HT1080 (cell line): ENCODE results near the gene RAD51B. TPM values are rescaled to one million over a fixed set of nuclear protein-coding genes. Genes with fewer than 3 reads are reported as not detected.

ENCODE experiments used
- DNase-seq: peaks from one replicate; pipeline ENCODE4 v3.0.0-alpha.2; 2015; ENCODE audit warnings: low read depth
- total RNA-seq: library from RNA; depleted of rRNA; stranded (reverse); fragments of >200 nt; shearing (Covaris generic); gene quantifications from 2 replicates; pipeline ENCODE4 v1.2.3, GENCODE V29; 2014

Gene RAD51B
- total RNA-seq, 1 experiment from 2014 or later, result 8.5 TPM

DNA sequence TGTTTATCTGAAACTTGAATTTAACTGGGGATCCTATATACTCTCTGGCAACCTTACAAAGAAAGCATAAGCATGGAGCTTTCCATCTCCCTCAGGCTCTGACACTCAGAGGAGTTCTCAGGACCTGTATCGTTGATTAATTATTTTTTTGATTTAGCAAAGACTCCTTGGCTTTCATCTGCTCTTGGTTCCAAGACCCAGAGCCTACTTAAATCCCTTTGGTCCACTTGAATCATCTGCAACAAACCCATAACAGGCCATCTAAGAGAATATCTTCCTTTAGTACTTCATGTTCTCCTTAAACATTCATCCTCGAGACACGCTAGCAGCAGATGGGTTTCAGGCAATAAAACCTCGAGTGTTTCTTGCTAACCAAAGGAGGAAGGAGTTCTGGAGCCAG is 887.9 kb downstream of the RAD51B start:
- no peak for DNase-seq

DNA sequence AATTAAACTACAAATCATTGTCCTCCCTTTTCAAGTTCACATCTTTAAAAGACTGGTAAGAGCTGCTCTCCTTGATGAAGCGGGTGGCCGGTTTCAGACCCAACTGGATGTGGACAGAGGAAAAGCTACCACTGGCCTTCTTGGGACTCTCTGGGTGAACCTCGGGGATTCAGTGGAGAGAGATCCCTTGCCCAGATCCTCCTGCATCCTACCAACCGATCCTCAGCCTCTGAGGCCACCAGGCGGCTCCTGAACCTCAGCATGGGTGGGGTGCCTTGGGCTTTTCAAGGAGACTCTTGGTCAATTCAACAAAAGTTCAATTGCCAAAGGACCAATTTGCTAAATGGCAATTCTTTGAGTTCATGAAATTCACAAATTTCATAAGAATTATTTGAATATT is 888.8 kb downstream of the RAD51B start:
- DNase-seq, result no peak

DNA sequence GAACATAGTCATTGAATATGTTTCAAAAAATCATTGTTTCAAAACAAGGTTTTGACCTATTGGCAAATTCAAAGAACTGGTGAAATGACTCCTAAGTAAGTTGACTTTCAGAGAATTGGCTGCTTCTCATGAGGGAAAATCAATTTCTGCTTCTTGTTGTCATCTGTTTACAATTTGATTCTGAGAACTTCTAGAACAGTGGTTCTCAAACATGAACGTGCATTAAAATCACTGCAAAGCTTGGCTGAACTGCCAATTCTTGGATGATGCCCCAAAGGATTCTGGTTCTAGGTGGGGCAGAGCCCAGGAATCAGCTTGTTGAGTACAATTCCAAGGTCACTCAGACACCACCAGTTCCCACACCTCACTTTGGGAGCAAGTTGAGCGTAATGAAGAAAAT is 889.4 kb downstream of the RAD51B start:
- no peak for DNase-seq

DNA sequence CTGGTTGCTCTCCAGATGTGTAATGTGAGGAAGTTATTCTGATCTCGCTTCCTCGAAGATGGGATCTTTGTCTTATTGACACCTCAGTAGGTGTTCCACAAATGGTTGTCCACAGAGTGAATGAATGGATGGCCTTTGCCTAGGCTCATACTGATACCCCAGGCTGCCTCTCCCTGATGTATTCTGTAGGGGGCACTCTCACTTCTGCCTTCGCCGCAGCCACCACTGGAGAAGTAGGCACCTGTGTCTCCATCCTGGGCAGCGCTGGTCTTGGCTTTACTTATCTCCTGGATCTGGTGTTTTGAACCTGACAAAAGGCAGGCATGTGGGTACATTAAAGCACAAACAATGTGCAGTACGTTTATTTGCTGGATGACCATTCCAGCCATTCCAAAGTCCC is 891.2 kb downstream of the RAD51B start:
- no peak for DNase-seq

DNA sequence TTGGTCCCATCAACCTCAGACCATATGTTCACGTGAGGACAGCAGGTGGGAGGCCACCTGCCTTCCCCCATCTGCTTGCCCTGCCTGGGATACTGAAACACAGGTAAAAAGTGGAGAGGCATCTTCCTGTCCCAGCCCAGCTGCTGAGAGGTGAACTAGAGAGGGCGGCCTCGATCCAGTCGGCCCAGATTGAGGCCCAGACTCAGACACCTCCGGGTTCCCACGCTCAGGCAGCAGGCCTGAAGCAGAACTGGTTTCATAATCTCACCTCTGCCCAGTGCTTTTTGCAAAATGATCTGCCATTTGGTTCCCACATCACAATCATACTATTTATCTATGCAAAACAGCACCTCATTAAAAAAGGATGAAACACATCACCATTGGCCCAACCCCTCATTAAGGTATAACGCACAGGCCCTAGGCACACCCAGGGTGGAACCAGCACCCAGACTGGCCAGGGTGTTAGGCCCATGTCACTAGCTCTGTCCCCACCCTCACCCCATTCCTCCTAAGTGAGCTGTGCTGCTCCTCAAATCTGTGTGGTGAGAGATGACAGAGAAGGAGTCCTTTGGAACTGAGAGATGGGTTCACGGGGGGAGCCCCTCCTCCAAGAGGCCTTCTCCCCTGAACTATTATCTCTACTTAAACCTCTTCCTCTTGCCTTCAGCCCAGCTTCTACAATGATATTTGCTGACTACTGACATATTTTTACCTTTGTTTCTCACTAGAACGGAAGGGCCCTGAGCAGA is 892.2 kb downstream of the RAD51B start:
- DNase-seq, result no peak

DNA sequence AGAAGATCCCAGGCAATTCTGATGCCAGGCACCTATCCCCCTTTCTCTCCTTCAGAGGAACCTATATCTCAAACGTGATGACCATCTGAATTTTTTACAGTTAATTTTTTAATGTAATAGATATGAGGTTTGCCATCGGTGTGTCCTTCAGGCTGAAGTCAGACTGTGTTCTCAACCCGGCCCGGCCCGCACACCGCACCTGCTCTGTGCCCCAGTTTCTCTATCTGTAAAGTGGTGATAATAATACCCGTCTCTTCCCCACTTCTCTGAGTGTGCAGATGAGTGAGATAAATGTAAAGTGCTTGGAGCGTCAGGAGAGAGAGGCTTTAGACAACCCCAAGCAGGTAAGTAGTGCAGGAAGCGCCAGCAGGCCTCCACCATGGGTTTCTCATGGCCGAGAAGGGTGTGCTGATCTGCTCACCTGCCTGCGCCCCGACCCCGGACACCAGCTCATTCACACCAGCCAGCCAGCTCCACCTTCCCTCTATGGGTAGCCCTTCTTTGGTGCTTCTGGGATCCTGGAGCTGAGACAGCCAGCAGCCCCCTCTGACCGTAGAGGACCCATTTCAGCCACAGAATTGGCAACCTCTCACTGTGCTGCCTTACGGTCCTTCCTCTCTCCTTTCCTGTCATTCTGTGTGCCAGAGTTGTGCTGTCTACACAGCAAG is 893.3 kb downstream of the RAD51B start:
- DNase-seq, result no peak

DNA sequence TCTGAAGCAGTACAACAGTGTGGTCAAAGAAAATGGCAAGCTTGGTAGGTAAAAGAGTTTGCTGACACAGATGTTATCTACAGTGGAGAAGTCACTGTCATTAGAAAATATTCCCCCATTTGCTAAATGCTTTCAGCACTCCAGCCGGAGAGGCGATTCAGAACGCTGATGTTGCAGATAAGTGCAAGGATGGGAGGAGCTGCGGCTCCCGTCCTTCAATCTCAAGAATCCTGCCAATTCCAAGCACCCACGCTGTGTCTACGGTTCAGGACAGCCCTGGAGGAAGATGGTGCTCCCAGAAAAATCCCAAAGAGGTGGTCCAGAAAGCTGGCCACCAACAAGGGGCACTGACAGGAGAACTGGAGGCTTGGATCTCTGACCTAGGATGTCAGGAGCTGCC is 894.2 kb downstream of the RAD51B start:
- no peak for DNase-seq

DNA sequence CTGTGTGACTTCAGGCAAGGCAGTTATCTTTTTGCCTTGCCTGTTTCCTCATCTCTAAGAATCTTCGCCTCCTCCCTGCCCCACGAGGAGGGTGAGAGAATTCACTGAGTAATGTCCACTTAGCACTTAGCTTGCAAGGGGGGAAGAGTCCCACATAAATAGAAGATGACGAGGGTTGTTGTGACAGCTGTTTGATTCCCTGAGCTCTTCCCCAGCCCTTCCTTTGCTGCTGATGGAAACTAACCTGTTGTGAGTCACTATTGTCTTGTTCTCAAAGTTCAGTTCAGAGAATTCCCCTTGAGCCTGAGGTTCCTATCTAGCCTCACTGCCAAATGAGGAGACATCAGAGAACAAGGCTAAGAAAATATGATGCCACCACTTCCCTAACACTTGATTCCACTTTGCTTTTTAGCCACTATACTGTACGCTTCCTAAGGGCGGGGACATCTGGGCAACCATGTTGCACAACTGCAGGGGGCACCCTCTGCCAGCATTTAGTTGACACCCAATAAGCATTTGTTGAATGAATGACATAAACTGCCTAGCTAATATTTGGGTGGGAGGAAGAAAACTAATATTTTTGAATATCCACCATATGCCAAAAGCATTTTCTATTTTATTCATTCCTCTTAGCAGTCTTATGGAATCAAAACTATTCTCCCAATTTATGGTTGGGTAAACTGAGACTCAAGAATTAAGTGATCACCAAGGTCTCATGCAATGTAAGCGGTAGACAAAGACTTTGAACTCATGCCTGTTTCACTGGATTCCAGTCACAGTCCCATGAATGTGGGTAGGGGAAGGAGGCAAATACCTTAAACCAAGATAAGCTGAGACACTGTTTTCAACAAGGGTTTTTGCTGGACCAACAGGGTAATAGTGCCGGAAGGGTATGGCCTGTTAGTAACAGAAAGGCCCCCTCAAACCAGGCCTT is 895.7 kb downstream of the RAD51B start:
- peak; percentile 77 for DNase-seq

DNA sequence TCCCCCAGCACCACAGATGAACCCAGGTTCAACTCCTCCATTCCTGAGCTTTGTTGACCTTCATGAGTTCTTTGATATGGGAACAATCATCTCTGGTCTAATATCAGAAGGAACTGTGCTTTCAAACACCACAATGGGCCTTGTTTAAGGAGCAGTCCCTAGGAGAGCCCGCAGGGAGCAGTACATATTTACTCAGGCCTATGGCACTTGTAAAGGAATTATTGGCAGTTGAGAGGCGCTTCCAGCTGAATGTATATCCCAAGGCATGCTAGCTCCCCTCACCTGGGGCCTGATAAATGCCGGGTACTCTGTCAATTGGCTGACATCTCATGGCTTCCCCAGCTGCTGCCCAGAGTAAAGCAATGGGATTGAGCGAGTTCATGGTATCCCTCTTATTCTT is 897.1 kb downstream of the RAD51B start:
- no peak for DNase-seq

DNA sequence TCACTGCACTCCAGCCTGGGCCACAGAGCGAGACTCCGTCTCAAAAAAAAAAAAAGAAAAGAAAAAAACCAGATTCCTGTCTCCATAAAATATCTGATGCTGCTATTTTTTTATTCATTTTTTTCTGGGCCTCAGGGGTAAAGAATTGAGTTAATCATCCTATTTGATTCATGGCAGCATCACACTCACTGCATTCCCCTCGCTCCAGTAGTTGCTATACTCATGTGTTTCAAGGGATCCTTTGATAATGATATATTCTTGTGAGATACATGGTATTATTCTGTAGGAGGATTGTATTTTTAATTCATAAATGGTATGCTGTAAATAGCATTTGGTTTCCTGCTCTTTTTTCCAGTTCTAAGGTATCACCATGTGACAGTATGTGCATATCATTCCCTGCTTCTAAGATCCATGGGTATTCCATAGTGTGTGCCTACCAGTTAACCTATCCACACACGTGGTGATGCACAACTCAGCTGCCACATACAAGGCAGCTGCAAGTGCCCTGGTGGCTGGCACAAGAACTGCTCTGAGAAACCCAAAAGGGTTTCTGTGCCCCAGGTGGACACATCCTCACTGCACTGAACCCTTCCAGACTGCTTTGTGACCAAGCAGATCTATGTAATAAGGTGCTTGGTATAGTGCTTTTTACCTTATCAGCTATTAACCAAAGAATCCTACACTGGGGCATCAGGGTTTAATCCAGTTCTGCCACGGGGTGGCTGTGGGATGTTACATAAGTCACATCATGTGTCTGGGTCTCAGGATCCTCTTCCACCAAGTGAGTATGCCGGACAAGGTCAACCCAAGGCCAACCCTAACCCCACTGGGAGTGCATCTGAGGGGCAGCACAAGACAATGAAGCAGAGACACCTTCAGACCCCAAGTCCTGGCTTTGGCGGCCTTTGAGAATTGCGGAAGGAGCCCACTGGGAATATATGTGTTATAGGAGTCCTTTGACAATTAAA is 898.7 kb downstream of the RAD51B start:
- no peak for DNase-seq

DNA sequence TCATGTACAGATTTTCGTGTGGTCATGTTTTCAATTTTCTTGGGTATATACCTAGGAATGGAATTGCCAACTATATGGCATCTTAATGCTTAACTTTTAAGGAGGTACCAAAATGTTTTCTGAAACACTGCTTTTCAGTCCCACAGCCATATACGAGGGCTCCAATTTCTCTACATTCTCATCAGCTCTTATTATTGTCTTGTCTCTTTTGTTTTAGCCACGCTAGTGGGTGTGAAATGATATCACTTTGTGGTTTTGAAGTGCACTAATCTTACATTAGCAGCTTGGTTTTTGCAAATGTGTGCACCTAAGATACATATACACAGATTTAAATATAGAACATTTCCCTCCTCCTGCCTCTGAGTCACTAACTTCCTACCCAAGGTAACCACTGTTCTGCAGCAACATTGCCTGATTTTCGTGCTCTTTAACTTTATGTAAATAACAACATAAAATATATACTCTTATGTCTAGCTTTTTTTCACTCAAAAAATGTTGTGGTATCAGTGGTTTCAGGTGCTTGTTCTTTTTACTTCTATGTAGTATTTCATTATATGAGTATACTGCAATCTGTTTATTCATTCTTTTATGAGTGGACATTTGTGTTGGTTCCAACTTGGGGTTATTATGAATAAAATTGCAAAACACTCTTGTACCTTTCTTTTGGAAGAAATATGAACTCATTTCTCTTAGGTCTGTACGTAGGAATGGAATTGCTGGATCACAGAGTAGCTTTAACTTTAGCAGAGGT is 900.2 kb downstream of the RAD51B start:
- peak; percentile 44 for DNase-seq

DNA sequence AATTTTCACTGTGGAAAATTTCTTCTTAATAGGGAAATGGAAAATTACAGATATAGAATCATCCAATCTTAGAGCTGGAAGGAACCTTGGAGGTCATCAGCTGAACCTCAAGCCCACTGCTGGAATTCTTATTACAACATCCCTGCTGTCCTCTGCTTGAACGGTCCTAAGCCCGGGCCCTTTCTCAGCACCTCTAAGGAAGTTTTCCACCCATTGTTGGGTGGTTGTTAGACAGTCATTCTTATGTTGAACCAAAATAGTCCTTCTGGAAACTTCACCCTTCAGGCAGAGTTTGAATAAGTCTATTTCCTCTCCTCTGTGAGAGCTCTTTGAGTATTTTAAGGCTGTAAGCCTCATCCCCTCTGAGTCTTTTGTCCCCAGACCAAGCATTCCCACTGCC is 902.6 kb downstream of the RAD51B start:
- DNase-seq, result no peak

DNA sequence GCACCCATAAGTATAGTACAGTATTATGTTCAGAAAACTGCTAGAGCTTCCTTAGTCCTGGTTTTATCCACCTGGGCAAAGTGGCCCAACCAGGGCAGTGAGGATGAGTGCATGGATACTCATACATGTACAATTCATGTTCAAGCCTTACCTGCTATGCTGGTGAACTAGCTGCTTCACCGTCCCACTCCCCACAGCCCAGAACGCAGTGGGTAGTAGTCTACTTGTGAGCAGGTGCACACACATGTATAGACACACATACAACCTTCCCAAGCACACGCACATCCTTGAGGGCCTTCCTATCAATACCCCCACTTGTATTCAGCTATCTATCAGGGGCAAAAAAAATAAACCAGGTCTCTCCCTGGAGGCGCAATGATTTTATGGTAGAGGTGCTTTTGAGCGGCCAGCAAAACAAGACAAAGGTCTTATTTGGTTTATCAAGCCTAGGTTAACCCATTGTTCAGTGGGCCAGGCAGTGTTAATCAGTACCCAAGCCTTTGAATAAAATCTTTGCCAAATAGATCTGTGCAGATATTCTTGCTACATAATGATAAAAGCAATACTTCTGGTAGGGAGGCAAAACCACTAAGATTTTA is 903.5 kb downstream of the RAD51B start:
- no peak for DNase-seq

DNA sequence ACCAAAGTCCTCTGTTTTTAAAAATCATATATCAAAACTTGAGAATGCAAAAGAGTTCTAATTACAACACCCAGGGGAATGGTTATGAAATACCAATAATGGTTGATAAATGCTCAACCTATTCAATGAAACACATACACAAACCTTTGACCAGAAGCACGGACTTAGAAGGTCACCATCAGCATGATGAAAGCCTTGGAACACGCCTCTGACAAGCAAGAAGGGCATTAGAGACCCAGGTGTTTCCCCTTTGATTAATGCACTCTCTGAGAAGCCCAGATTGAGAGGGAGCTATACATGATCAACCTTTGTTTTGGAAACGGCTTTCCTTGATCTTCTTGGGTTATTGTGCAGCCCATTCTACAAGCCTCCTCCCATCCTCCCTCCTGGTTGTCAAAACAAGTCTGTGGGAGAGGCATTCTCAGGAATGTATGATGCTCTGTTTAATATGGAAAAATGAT is 904.3 kb downstream of the RAD51B start:
- no peak for DNase-seq

DNA sequence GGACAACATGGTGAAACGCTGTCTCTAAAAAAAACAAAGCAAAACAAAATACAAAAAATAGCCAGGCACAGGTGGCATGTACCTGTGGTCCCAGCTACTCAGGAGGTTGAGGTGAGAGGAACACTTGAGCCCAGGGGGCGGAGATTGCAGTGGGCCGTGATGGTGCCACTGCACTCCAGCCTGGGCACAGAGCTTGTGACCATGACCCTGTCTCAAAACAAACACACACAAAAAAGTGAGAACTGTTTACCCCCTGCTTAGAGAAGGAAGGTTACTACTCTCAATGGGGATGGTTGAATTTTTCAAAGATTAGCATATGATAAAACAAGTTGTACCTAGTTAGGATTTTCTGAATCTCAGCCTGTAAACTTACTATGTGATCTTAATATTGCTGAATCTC is 905.3 kb downstream of the RAD51B start:
- DNase-seq, result no peak

DNA sequence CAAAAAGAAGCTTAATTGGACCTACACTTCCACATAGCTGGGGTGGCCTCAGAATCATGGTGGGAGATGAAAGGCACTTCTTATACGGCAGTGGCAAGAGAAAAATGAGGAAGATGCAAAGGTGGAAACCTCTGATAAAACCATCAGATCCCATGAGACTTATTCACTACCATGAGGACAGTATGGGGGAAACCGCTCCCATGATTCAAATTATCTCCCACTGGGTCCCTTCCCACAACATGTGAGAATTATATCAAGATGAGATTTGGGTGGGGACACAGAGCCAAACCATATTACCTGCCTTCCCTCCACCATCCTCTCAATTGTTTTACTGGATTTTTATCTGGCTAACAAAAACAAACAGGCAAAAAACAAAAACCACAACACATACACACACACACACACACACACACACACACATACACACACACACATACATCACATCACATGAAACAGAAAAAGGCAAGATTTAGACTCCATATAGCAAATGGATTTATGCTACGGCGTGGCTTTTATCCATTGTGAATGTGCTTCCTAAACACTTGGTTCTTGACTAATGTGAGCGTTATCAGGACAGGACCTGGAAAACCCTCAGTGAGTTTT is 906.6 kb downstream of the RAD51B start:
- DNase-seq, result no peak

DNA sequence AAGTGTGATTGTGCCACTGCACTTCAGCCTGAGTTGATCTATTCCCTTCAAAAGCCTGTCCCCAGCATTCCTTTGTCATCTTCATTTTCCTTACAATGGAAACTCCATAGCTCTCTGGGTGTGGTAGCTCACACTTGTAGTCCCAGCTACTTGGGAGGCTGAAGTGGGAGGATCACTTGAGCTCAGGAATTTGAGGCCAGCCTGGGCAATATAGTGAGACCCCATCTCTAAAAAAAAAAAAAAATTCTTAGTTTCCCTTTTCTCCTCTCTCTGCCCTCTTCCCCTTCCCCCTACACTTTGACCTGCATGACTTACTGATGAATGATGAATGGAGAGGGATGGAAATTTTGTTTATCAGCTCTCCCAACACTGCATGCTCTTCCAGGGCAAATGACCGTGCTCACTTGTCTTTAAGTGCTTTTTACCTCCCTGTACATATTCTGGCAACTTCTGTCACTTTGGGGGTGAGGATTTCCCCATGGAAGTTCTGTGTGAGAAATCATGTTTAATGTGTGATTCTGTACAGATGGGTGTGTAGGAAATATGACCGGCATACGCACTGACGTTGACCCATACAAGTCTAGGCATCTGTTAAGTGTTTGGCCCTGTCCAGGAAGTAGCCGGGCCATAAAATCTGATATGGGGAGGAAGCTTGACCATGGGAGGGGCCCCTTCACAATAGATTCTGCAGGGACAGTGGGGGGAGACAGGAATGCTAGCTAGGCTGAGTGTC is 907.9 kb downstream of the RAD51B start:
- no peak for DNase-seq

DNA sequence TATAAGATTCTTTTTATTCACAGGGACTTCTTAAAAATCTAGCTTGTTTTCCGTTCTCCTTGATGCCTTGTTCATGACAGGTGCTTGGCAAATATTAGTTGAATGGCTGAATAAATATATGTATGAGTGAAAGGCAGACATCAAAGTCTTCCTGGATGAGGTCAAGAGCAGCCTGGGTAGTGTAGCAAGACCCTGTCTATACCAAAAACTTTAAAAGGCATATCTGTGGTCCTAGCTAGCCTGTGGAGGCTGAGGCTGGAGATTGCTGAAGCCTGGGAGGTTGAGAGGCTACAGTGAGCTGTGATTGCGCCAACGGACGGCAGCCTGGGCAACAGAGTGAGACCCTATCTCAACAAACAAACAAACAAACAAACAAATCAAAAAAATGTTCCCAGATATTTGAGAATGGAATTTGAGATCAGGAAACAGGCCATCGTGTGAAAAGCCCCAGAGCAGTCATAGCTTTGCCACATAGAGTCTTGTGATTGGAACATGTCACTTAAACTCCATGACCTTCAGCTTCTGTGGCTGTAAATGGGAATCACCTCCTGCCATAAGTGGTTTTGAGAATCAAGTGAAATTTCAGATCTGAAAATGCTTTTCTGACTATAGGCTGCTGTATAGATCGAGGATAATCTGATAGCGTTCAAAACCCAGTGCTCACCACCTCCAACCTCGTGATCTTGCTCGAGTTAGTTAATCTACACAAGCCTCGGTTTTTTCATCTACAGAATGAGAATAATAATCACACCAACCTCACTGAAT is 908.9 kb downstream of the RAD51B start:
- no peak for DNase-seq
